HG03135 (cell line): ENCODE measurements around the gene CHRM4.

ENCODE experiments used
- ATAC-seq: cut with Tn5 transposase; IDR thresholded peaks from one replicate; pipeline ENCODE4 v1.9.1; 2021; ENCODE audit warnings: mild to moderate bottlenecking, moderate library complexity; ENCODE audit not compliant: unreplicated experiment

Gene CHRM4

GRCh38 chr11:46350695-46351094, 40.9 kb downstream of the CHRM4 start:
- no peak for ATAC-seq

GRCh38 chr11:46348566-46349401, 42.8 kb downstream of the CHRM4 start:
- ATAC-seq = no peak

- no peak for ATAC-seq
Observed at GRCh38 chr11:46347637-46348311, 43.8 kb downstream of the CHRM4 start.

- ATAC-seq = peak; percentile 57
Observed at GRCh38 chr11:46346886-46347636, 44.5 kb downstream of the CHRM4 start, which contains the start of gene DGKZ. DGKZ (plus strand) TSS chr11:46347463; CDS start chr11:46347660, 197 bp downstream.

- no peak for ATAC-seq
Observed at GRCh38 chr11:46345881-46346484, 45.6 kb downstream of the CHRM4 start.

- ATAC-seq = no peak
Observed at GRCh38 chr11:46345131-46345597, 46.4 kb downstream of the CHRM4 start.

GRCh38 chr11:46343520-46343919, 48.1 kb downstream of the CHRM4 start:
- ATAC-seq = no peak

- no peak for ATAC-seq
Observed at GRCh38 chr11:46342239-46342638, 49.3 kb downstream of the CHRM4 start.

GRCh38 chr11:46341454-46341853, 50.1 kb downstream of the CHRM4 start:
- no peak for ATAC-seq

GRCh38 chr11:46339816-46340215, 51.8 kb downstream of the CHRM4 start:
- no peak for ATAC-seq

- no peak for ATAC-seq
Observed at GRCh38 chr11:46338988-46339666, 52.4 kb downstream of the CHRM4 start.

- no peak for ATAC-seq
Observed at GRCh38 chr11:46338636-46338987, 53.0 kb downstream of the CHRM4 start.

- ATAC-seq = no peak
Observed at GRCh38 chr11:46337626-46338345, 53.8 kb downstream of the CHRM4 start.

GRCh38 chr11:46336563-46337180, 54.9 kb downstream of the CHRM4 start:
- ATAC-seq = no peak

- no peak for ATAC-seq
Observed at GRCh38 chr11:46335890-46336562, 55.5 kb downstream of the CHRM4 start.

GRCh38 chr11:46335271-46335670, 56.3 kb downstream of the CHRM4 start:
- no peak for ATAC-seq

GRCh38 chr11:46334211-46334610, 57.4 kb downstream of the CHRM4 start:
- no peak for ATAC-seq
